Thoracic aorta (tissue), 2 donors: ENCODE results near the gene TEX51. TPM values are rescaled to one million over a fixed set of nuclear protein-coding genes. Genes with fewer than 3 reads are reported as not detected.

Source experiments
- ATAC-seq: fragments of 150-250 bp; one replicate; pipeline ENCODE4 v1.8.0; 2017; ENCODE audit warnings: low read depth; ENCODE audit not compliant: insufficient number of reproducible peaks, low FRiP score
- DNase-seq: peaks from one replicate; pipeline ENCODE4 v3.0.0-alpha.2; 2020; ENCODE audit warnings: low spot score
- H3K27ac ChIP-seq, 2 donors: fragments of 200-600 bp; sonication (generic); 1 replicate in 1 of 2; 2 replicates in 1 of 2; pipeline ENCODE4 v1.5.1; 2016; ENCODE audit warnings: mild to moderate bottlenecking in 2 of 2, moderate library complexity in 2 of 2
- H3K27me3 ChIP-seq: fragments of 200-600 bp; sonication (generic); replicated peaks from 2 replicates; pipeline ENCODE4 v1.6.0; 2016; ENCODE audit warnings: mild to moderate bottlenecking; ENCODE audit not compliant: insufficient read depth
- H3K36me3 ChIP-seq: fragments of 200-600 bp; sonication (generic); one replicate; pipeline ENCODE4 v1.5.1; 2016
- H3K4me1 ChIP-seq, 2 donors: fragments of 200-600 bp; sonication (generic); 1 replicate in 1 of 2; 2 replicates in 1 of 2; pipeline versions ENCODE4 v1.5.1 to v1.6.0; 2016; ENCODE audit warnings: low read depth in 2 of 2, mild to moderate bottlenecking in 1 of 2; ENCODE audit not compliant: control insufficient read depth in 1 of 2
- H3K4me3 ChIP-seq: fragments of 200-600 bp; sonication (generic); 2 replicates; pipeline ENCODE4 v1.5.1; 2016; ENCODE audit warnings: mild to moderate bottlenecking
- H3K9me3 ChIP-seq: fragments of 200-600 bp; sonication (generic); 2 replicates; pipeline ENCODE4 v1.5.1; 2016
- total RNA-seq, 2 donors: library from RNA; depleted of rRNA; stranded (reverse); fragments of >200 nt; gene quantifications; one replicate each; pipeline versions ENCODE4 v1.1.0 to v1.2.3, GENCODE V29; 2016
- TF ChIP-seq, protein P1 (sequence below): fragments of 200-600 bp; sonication (generic); IDR thresholded peaks from one replicate; pipeline ENCODE4 v1.5.1; 2019; ENCODE audit warnings: antibody characterized with exemption

Gene TEX51
- total RNA-seq, 2 donors from 2014 or later, result not detected

DNA sequence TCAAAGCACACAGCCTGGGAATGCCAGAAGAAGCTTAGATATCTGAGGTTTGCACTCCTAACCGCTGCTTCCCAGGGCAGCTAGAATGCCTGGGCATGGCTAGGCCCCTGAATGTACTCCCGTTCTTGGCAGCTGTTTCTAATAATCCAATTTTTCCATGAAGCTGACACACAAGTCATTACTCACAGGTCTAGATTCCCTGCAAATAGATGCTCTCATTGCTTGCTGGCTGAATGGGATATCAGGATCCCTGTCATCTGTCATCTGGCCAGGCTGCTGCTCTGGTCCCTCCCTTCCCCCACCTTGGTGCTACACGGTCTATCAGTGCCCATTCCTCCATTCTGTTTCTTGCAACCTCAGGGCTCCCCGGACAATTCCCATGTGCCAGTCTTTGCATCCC lies 40.7 kb upstream of the TEX51 start:
- ATAC-seq, result no peak
- TF ChIP-seq, protein P1, sequence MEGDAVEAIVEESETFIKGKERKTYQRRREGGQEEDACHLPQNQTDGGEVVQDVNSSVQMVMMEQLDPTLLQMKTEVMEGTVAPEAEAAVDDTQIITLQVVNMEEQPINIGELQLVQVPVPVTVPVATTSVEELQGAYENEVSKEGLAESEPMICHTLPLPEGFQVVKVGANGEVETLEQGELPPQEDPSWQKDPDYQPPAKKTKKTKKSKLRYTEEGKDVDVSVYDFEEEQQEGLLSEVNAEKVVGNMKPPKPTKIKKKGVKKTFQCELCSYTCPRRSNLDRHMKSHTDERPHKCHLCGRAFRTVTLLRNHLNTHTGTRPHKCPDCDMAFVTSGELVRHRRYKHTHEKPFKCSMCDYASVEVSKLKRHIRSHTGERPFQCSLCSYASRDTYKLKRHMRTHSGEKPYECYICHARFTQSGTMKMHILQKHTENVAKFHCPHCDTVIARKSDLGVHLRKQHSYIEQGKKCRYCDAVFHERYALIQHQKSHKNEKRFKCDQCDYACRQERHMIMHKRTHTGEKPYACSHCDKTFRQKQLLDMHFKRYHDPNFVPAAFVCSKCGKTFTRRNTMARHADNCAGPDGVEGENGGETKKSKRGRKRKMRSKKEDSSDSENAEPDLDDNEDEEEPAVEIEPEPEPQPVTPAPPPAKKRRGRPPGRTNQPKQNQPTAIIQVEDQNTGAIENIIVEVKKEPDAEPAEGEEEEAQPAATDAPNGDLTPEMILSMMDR, result no peak
- no peaks in the 10 kb centered on the region for H3K4me1 ChIP-seq
- H3K27ac ChIP-seq, result no peak overlapping the region
- no peaks in the 10 kb centered on the region for H3K27me3 ChIP-seq
- no peaks in the 10 kb centered on the region for H3K36me3 ChIP-seq
- H3K4me3 ChIP-seq, result no peak overlapping the region
- H3K9me3 ChIP-seq, result no peaks in the 10 kb centered on the region
- DNase-seq, result no peak

DNA sequence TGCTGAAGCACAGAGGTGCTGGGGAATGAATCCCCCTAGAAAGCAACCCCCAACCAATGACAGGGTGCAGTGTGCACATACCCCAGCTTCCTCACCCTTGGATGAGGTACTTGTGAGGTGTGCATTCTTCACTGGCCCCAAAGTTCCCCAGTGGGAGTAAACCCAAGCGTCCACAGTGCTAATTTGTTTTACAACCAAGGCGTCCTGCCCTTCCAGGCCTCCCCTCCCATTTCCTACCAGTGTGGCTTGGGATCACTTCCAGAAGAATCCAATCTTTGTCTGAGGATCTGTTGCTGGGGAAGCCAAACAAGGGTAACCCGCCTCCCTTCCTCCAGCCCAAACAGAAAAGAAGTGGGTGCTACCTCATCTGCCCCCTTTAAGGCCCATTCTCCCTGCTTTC lies 40.3 kb upstream of the TEX51 start:
- DNase-seq, result no peak
- Histone ChIP-seq H3K36me3 (no peaks in the 10 kb centered on the region), H3K4me1 (no peaks in the 10 kb centered on the region), H3K9me3 (no peaks in the 10 kb centered on the region), H3K27ac (no peak overlapping the region), H3K27me3 (no peaks in the 10 kb centered on the region), H3K4me3 (no peak overlapping the region)
- TF ChIP-seq, protein P1, result no peak
- no peak for ATAC-seq

DNA sequence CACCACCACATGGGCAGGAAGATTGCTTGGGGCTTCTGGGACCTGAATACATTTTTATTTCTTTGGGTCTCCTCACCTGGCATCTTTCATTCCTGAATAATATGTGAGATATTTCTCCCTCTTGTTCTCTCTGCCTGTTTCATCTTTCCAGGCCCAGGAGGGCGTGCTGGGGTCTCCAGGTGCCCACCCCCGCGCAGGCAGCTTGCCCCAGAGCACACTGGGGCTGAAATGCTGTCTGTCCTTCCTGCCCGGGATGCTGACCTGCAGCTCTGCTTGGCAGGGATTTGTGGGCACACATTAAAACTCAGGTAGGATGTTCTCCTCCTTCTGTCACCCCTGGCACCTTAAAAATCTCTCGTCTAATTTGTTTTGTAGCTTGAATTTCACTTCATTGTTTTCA lies 39.7 kb upstream of the TEX51 start:
- H3K27me3 ChIP-seq, result no peaks in the 10 kb centered on the region
- DNase-seq (no peak), ATAC-seq (no peak)
- no peak overlapping the region for H3K27ac ChIP-seq
- no peaks in the 10 kb centered on the region for H3K36me3 ChIP-seq
- no peak overlapping the region for H3K4me3 ChIP-seq
- H3K4me1 ChIP-seq, result no peaks in the 10 kb centered on the region
- TF ChIP-seq, protein P1, result no peak
- no peaks in the 10 kb centered on the region for H3K9me3 ChIP-seq

DNA sequence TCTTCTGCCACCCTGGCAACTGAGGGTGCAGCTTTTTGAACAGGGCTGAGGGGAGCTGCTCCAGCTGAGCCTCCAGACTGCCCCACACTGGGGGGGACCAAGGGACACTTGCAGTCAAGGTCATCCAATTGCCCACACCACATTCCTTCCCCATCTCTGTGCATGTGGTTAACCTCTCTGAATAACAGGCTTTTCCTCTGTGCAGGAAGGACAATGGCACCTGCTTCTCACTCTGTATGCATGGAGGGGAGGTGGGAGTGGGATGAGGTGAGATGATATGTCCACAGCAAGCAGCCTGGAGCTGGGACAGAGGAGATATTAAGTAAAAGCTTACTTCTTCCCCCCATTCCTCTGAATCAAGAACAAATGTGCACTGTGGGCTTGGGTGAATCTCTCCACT lies 39.1 kb upstream of the TEX51 start:
- DNase-seq (no peak), ATAC-seq (no peak)
- TF ChIP-seq, protein P1, result no peak
- no peaks in the 10 kb centered on the region for H3K27me3 ChIP-seq
- H3K36me3 ChIP-seq, result no peaks in the 10 kb centered on the region
- no peak overlapping the region for H3K27ac ChIP-seq
- H3K4me1 ChIP-seq, result no peaks in the 10 kb centered on the region
- no peak overlapping the region for H3K4me3 ChIP-seq
- no peaks in the 10 kb centered on the region for H3K9me3 ChIP-seq

DNA sequence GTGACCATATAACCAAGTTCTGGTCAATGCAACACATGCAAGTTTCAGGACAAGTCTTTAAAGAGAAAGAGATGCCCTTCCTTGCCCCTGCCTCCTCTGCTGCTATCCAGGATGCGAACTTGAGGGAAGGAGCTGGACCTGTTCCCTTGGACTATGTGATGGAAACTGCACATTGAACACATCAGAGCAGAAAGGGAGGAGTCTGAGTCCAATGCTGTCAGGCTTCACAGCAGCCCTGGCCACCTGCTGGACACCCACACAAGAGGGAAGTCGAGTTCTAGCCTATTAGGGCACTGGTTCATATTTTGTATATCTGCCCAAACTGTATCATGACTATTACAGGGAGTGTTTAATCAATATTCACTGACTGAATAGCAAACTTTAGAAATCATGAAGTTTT lies 38.3 kb upstream of the TEX51 start:
- H3K4me1 ChIP-seq, result no peaks in the 10 kb centered on the region
- no peaks in the 10 kb centered on the region for H3K9me3 ChIP-seq
- H3K36me3 ChIP-seq, result no peaks in the 10 kb centered on the region
- H3K27ac ChIP-seq, result no peak overlapping the region
- DNase-seq (no peak), ATAC-seq (no peak)
- TF ChIP-seq, protein P1, result no peak
- H3K4me3 ChIP-seq, result no peak overlapping the region
- H3K27me3 ChIP-seq, result no peaks in the 10 kb centered on the region
